Right lobe of liver (tissue), 6 donors: Measurements from ENCODE around the gene UNC5B. TPM values are rescaled to one million over a fixed set of nuclear protein-coding genes. Genes with fewer than 3 reads are reported as not detected.

ENCODE experiments used
- ATAC-seq, 4 donors: fragments of 200-7000 bp; cut with Tn5 transposase; one replicate each; pipeline ENCODE4 v1.9.1; 2020; ENCODE audit warnings: mild to moderate bottlenecking in 4 of 4, moderate library complexity in 4 of 4
- DNase-seq, 3 donors: peaks; one replicate each; pipeline ENCODE4 v3.0.0-alpha.2; 2020
- H3K27ac ChIP-seq, 3 donors: fragments of 200-600 bp; one replicate each; pipeline ENCODE4 v1.8.0; 2022
- H3K27me3 ChIP-seq, 2 donors: fragments of 200-600 bp; one replicate each; pipeline ENCODE4 v1.8.0; 2022
- H3K36me3 ChIP-seq, 4 donors: fragments of 200-600 bp; sonication (generic) in 1 of 4; one replicate each; pipeline versions ENCODE4 v1.5.1 to v1.8.0; 2017 to 2022; ENCODE audit warnings: control low read depth in 1 of 4
- H3K4me1 ChIP-seq, 4 donors: fragments of 200-600 bp; sonication (generic) in 1 of 4; one replicate each; pipeline versions ENCODE4 v1.5.1 to v1.8.0; 2017 to 2022; ENCODE audit warnings: control low read depth in 1 of 4
- H3K4me3 ChIP-seq, 3 donors: fragments of 200-600 bp; one replicate each; pipeline ENCODE4 v1.8.0; 2022
- H3K9me3 ChIP-seq, 4 donors: fragments of 200-600 bp; sonication (generic) in 1 of 4; one replicate each; pipeline versions ENCODE4 v1.5.1 to v1.8.0; 2017 to 2022; ENCODE audit warnings: control low read depth in 1 of 4
- POLR2A ChIP-seq: fragments of 450-650 bp; IDR thresholded peaks from one replicate; pipeline ENCODE4 v1.6.1; 2017; ENCODE audit warnings: antibody characterized with exemption, mild to moderate bottlenecking
- WGBS: methylation state at CpG from one replicate; pipeline ENCODE4 v1.1.6; 2018; ENCODE audit warnings: low coverage, low lambda C conversion rate; ENCODE audit not compliant: insufficient coverage; ENCODE audit errors: missing lambda C conversion rate; 5-methylcytosine and 5-hydroxymethylcytosine counted together
- intact Hi-C, 2 donors: fragments of 100-400 bp; cut with DNase I; formaldehyde crosslinking; loops; one replicate each; pipeline versions ENCODE4 v1.11.2 to v1.14.1; 2022
- total RNA-seq, 6 experiments: library from RNA; depleted of rRNA in 2 of 6; stranded (reverse); fragments of >200 nt in 2 of 6; fragmentation: NEBNext Ultra II Directional in 3 of 6; extraction: Animal tissue kit (Norgen Biotek cat#: 25700) in 3 of 6; gene quantifications; one replicate each; pipeline versions ENCODE4 v1.1.0 to v1.2.4, GENCODE V29; 2016 to 2023
- TF ChIP-seq, protein P1 (sequence below), 4 donors: fragments of 200-600 bp in 3 of 4; fragments of 450-650 bp in 1 of 4; IDR thresholded peaks; one replicate each; pipeline versions ENCODE4 v1.5.1 to v1.8.0; 2016 to 2022; ENCODE audit warnings: antibody characterized with exemption in 4 of 4, mild to moderate bottlenecking in 2 of 4
- donor health status: DM: no; HTN: yes; CAD: no.
- donor health status: DM: no; HTN: no; CAD: no.
- donor health status: DM: no; HTN: no; CAD: no.
- donor health status: DM: no; HTN: yes; CAD: no.
- donor health status: DM: no; HTN: yes; CAD: no.

The UNC5B gene
- total RNA-seq, 6 experiments from 2014 or later = 1.0 to 6.2 (median 2.1) TPM

DNA sequence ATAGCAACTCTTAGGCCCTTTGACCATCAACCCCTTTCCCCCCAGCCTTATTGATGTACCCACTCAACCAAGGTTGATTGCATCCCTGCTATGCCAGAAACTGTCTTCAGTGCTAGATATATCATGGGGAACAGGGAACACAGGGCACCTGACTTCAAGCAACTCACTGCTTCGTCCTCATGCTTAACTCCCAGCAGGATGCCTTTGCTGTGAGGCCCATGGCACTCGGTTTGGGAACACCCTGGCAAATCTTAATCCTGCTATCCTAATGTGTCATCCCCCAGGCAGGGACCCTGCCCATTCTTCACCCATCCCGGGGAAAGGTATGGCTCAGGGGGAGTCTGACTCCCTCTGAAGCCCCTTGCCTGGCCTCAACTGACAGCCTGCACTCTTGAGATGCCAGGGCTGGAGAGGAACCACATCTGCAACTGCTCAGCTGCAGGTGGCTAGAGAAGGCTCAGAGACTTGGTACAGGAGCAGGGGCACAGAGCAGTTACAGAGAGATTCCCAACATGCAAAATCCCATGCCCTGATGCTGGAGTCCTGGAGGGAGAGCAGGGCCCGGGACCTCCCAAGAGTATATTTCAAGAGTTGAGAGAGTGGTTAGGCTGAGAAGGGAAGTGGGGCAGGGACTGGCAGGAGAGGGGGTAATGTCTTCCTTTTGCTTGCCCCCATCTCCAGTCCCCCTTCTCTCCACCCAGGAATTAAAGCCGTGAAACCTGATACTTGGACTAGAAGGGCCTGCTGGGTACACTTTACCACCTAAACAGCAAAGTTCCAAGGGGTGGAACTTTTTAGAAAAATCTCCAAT, 2.4 kb upstream of the UNC5B start:
- H3K9me3 ChIP-seq = no peaks in the 10 kb centered on the region
- intact Hi-C loops = loop anchor here in 1 of 2 donors (10.0 kb wide), 1 partner anchor 305 kb away; no protein-coding TSS in a partner anchor
- 38% methylated on average over 3 of the region's 5 CpGs for WGBS
- no peak for DNase-seq
- peaks cover 0 to 16% (median 0%) of the 10 kb centered on the region in 4 donors for H3K4me1 ChIP-seq
- peaks cover 0 to 8% of the 10 kb centered on the region in 2 donors for H3K27me3 ChIP-seq
- TF ChIP-seq, protein P1, sequence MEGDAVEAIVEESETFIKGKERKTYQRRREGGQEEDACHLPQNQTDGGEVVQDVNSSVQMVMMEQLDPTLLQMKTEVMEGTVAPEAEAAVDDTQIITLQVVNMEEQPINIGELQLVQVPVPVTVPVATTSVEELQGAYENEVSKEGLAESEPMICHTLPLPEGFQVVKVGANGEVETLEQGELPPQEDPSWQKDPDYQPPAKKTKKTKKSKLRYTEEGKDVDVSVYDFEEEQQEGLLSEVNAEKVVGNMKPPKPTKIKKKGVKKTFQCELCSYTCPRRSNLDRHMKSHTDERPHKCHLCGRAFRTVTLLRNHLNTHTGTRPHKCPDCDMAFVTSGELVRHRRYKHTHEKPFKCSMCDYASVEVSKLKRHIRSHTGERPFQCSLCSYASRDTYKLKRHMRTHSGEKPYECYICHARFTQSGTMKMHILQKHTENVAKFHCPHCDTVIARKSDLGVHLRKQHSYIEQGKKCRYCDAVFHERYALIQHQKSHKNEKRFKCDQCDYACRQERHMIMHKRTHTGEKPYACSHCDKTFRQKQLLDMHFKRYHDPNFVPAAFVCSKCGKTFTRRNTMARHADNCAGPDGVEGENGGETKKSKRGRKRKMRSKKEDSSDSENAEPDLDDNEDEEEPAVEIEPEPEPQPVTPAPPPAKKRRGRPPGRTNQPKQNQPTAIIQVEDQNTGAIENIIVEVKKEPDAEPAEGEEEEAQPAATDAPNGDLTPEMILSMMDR (IDR thresholded peaks at IDR 0.05) = no peak
- TF ChIP-seq POLR2A = no peak
- no peak overlapping the region for H3K4me3 ChIP-seq
- H3K36me3 ChIP-seq = no peaks in the 10 kb centered on the region
- no peak for ATAC-seq
- H3K27ac ChIP-seq = no peak overlapping the region

DNA sequence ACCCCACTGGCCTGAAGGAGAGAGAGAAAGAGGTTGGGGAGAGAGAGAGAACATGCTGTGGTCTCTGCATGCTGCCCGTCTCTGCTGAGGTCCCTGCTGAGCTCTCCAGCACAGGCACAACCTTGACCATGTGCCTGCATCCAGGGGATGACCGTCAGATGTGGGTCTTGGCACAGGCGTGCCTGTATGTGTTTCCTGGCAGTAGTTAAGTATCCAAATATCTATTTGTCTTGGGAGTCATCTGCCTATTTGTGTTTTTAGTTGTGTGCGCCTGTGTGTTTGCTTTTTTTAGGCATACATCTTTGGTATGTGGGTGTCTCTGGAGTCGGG, 1.9 kb upstream of the UNC5B start:
- TF ChIP-seq, protein P1 (IDR thresholded peaks at IDR 0.05) = no peak
- TF ChIP-seq POLR2A = no peak
- no peak overlapping the region for H3K4me3 ChIP-seq
- ATAC-seq = no peak
- H3K27me3 ChIP-seq = peaks cover 0 to 8% of the 10 kb centered on the region in 2 donors
- no peaks in the 10 kb centered on the region for H3K36me3 ChIP-seq
- no peak for DNase-seq
- H3K4me1 ChIP-seq = peaks cover 0 to 16% (median 0%) of the 10 kb centered on the region in 4 donors
- no peaks in the 10 kb centered on the region for H3K9me3 ChIP-seq
- no peak overlapping the region for H3K27ac ChIP-seq
- 12% methylated on average over 4 of the region's 5 CpGs for WGBS
- intact Hi-C loops = loop anchor here in 1 of 2 donors (10.0 kb wide), 1 partner anchor 306 kb away; no protein-coding TSS in a partner anchor

DNA sequence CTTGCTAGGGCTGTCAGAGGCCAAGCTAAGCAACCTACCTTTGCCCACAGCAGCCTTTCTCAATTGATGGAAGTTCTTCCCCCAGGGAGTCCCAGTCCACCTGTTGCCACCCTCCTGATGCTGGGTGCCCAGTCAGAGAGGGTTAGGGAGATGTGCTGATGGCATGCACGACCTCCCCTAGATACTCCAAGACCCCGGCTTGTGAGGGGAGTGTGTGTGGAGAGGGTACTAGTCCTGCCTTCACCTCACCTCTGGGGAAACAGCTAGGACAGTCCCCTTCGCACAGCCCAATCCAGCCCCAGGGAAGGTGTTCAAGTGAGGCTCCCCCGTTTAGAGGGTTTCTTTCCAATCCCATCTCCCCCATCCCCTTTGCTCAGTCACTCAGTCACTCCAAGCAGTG, 1.3 kb upstream of the UNC5B start:
- ATAC-seq (no peak), DNase-seq (no peak)
- no peaks in the 10 kb centered on the region for H3K9me3 ChIP-seq
- H3K4me1 ChIP-seq = peaks cover 0 to 16% (median 0%) of the 10 kb centered on the region in 4 donors
- 30% methylated on average over 1 of the region's 4 CpGs for WGBS
- no peaks in the 10 kb centered on the region for H3K36me3 ChIP-seq
- peaks cover 0 to 8% of the 10 kb centered on the region in 2 donors for H3K27me3 ChIP-seq
- no peak overlapping the region for H3K27ac ChIP-seq
- no peak overlapping the region for H3K4me3 ChIP-seq
- intact Hi-C loops = loop anchor here in 1 of 2 donors (10.0 kb wide), 1 partner anchor 306 kb away; no protein-coding TSS in a partner anchor
- TF ChIP-seq POLR2A = no peak
- TF ChIP-seq, protein P1 (IDR thresholded peaks at IDR 0.05) = no peak

DNA sequence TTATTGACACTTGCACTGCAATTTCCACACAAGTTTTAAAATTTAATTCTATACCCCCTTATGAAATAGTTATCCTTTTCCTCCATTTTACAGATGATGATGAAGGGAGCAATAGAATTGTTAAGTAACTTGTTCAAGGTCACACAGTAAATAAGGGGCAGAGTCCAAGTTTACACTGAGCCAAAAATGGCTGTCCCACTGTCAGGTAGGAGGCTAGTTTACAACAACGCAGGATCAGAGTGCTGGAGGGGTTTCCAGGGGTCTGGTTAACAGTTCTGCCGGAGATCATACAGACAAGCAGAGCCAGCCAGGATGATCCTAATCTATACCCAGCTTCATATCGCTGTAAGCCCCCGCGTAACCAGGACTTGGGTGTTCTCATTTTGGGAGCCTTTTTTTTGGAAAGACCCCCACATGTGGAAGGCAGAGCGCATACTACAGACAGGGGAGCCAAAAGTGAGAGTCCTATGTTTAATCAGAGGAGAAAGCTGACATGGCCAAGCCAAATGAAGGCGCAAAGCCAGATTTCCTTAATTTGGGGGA, 524 bp upstream of the UNC5B start:
- Histone ChIP-seq H3K4me3 (peak overlapping the region; percentile 21 to 61 (median 50)), H3K9me3 (no peaks in the 10 kb centered on the region), H3K27me3 (peaks cover 0 to 8% of the 10 kb centered on the region in 2 donors), H3K36me3 (no peaks in the 10 kb centered on the region), H3K27ac (no peak overlapping the region), H3K4me1 (peaks cover 0 to 16% (median 0%) of the 10 kb centered on the region in 4 donors)
- ATAC-seq = no peak
- TF ChIP-seq, protein P1 (IDR thresholded peaks at IDR 0.05) = no peak
- no peak for TF ChIP-seq POLR2A
- no peak for DNase-seq
- intact Hi-C loops = loop anchor here in 1 of 2 donors (10.0 kb wide), 1 partner anchor 307 kb away; no protein-coding TSS in a partner anchor
- WGBS = 0% methylated on average over 6 of the region's 7 CpGs
